A673 (cell line): Measurements from ENCODE around the gene CR2.

Experiments used
- CTCF ChIP-seq: fragments of 300-800, 200-600 bp; sonication (generic); conservative IDR thresholded peaks from 2 replicates; pipeline ENCODE4 v1.5.1; 2017; ENCODE audit warnings: low read depth, mild to moderate bottlenecking, antibody characterized with exemption, low read length, moderate library complexity, mixed read lengths
- EZH2 ChIP-seq: fragments of 200-600 bp; sonication (generic); IDR thresholded peaks from 2 replicates; pipeline ENCODE4 v1.6.1; 2017; ENCODE audit warnings: borderline replicate concordance, low read depth, mild to moderate bottlenecking, mixed read lengths, antibody characterized with exemption, low read length; ENCODE audit not compliant: poor library complexity, severe bottlenecking

- no peak for TF ChIP-seq CTCF
- no peak for TF ChIP-seq EZH2
Measured at GRCh38 chr1:207514890-207515289, 60.8 kb downstream of the CR2 start.
